Keratinocyte (primary cell): Measurements from ENCODE around the gene THUMPD1. TPM values are rescaled to one million over a fixed set of nuclear protein-coding genes. Genes with fewer than 3 reads are reported as not detected.

ENCODE experiments used
- DNase-seq: peaks from one replicate; pipeline ENCODE4 v3.0.0-alpha.2; 2011; ENCODE audit warnings: low read depth, missing footprints, low spot score
- FAIRE-seq: peaks from 2 replicates; lab custom pipeline; 2011; peaks lifted over from hg19 to GRCh38; lab: Jason Lieb, UNC
- H2AFZ ChIP-seq: 2 replicates; pipeline ENCODE4 v1.6.0; 2012; ENCODE audit warnings: low read length, control low read depth, inconsistent platforms; ENCODE audit not compliant: control insufficient read depth
- H3K27ac ChIP-seq: 2 replicates; pipeline ENCODE4 v1.5.1; 2011; ENCODE audit warnings: low read length; ENCODE audit not compliant: control insufficient read depth, insufficient read depth
- H3K27me3 ChIP-seq: 3 replicates; pipeline ENCODE4 v1.6.0; 2011; ENCODE audit warnings: low read length; ENCODE audit not compliant: control insufficient read depth, insufficient read depth; ENCODE audit errors: extremely low read depth
- H3K36me3 ChIP-seq, 2 experiments: 2 replicates in 1 of 2; 3 replicates in 1 of 2; pipeline ENCODE4 v1.5.1; 2011; ENCODE audit warnings: low read length in 2 of 2, mild to moderate bottlenecking in 1 of 2; ENCODE audit not compliant: control insufficient read depth in 2 of 2, insufficient read depth in 2 of 2; ENCODE audit errors: extremely low read depth in 1 of 2
- H3K4me1 ChIP-seq: 3 replicates; pipeline ENCODE4 v1.5.1; 2011; ENCODE audit warnings: low read length; ENCODE audit not compliant: control insufficient read depth, insufficient read depth; ENCODE audit errors: extremely low read depth
- H3K4me2 ChIP-seq: 3 replicates; pipeline ENCODE4 v1.6.0; 2011; ENCODE audit warnings: low read depth, low read length; ENCODE audit not compliant: control insufficient read depth, insufficient read depth; ENCODE audit errors: extremely low read depth
- H3K4me3 ChIP-seq, 3 experiments: fragments of 200-600 bp in 1 of 3; sonication (generic) in 1 of 3; 2 replicates in 2 of 3; 3 replicates in 1 of 3; pipeline ENCODE4 v1.5.1; 2011 to 2016; ENCODE audit warnings: low read length in 3 of 3, mild to moderate bottlenecking in 3 of 3, control low read depth in 2 of 3, inconsistent platforms in 1 of 3, low read depth in 1 of 3, mixed read lengths in 1 of 3, mixed run types in 1 of 3, moderate library complexity in 1 of 3; ENCODE audit not compliant: control insufficient read depth in 2 of 3, insufficient read depth in 2 of 3; ENCODE audit errors: extremely low read depth in 1 of 3
- H3K79me2 ChIP-seq: 2 replicates; pipeline ENCODE4 v1.6.0; 2012; ENCODE audit warnings: low read length; ENCODE audit not compliant: control insufficient read depth, insufficient read depth
- H3K9ac ChIP-seq: 3 replicates; pipeline ENCODE4 v1.6.0; 2011; ENCODE audit warnings: low read length; ENCODE audit not compliant: control insufficient read depth, insufficient read depth; ENCODE audit errors: extremely low read depth
- H3K9me1 ChIP-seq: 3 replicates; pipeline ENCODE4 v1.6.0; 2011; ENCODE audit warnings: low read length; ENCODE audit not compliant: control insufficient read depth, insufficient read depth; ENCODE audit errors: extremely low read depth
- H3K9me3 ChIP-seq: 2 replicates; pipeline ENCODE4 v1.5.1; 2012; ENCODE audit warnings: low read depth, low read length; ENCODE audit not compliant: control insufficient read depth
- H4K20me1 ChIP-seq: 3 replicates; pipeline ENCODE4 v1.6.0; 2011; ENCODE audit warnings: low read length; ENCODE audit not compliant: control insufficient read depth, insufficient read depth; ENCODE audit errors: extremely low read depth
- EZH2 ChIP-seq: IDR thresholded peaks from one replicate; pipeline ENCODE4 v1.6.1; 2012; ENCODE audit warnings: inconsistent platforms, mild to moderate bottlenecking, low read length, moderate library complexity
- dilution Hi-C: fragments of 300-500 bp; cut with MboI; formaldehyde crosslinking; loops from one replicate; pipeline ENCODE4 v1.7.0; 2020; ENCODE audit warnings: low sequenced_read_pairs; ENCODE audit not compliant: extremely low pct_ligation_motif_present
- polyA plus RNA-seq, 5 experiments: library from polyadenylated mRNA; depleted of rRNA in 3 of 5; stranded (reverse) in 3 of 5; stranded (forward) in 1 of 5; unstranded in 1 of 5; fragments of >200 nt; gene quantifications; 1 replicate in 1 of 5; 2 replicates in 3 of 5; 3 replicates in 1 of 5; pipeline versions ENCODE4 v1.2.1 to v1.2.3, GENCODE V29; 2011 to 2012; ENCODE audit warnings: missing spikeins in 2 of 5, low read depth in 1 of 5, low replicate concordance in 1 of 5
- TF ChIP-seq, protein P1 (sequence below), 3 experiments: IDR thresholded peaks in 1 of 3; conservative IDR thresholded peaks in 1 of 3; optimal IDR thresholded peaks in 1 of 3; 2 replicates in 2 of 3; 3 replicates in 1 of 3; pipeline versions ENCODE3 to v1.5.1; 2011; ENCODE audit warnings: low read length in 3 of 3, mild to moderate bottlenecking in 3 of 3, moderate library complexity in 2 of 3, control low read depth in 1 of 3, inconsistent platforms in 1 of 3; ENCODE audit not compliant: insufficient read depth in 2 of 3; ENCODE audit errors: extremely low read depth in 1 of 3

THUMPD1 gene
- polyA plus RNA-seq, 1 donor (not counting 4 experiments of a cell fraction or from before 2014, with no cell fraction given), result 25.9 TPM

DNA sequence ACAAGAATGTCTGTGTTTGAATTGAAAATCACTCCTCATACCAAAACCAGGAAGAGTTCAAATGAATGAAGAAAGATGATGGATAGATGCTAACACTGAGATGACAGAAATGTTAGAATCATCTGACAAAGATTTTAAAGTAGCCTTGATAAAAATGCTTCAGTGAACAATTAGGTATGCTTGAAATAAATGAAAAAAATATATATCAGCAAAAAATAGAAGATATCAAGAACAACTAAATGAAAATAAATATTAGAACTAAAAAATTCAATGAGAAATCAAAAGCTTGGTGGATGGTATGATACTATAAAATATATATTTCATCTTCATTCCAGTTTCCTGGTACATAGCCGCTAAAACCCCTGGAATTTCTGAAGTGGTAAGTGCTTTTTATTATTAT, 13.6 kb upstream of the THUMPD1 start:
- Histone ChIP-seq H3K9ac (no peak overlapping the region), H3K27me3 (peaks cover 5% of the 10 kb centered on the region), H3K4me1 (no peaks in the 10 kb centered on the region), H3K79me2 (no peaks in the 10 kb centered on the region), H3K4me3 (no peak overlapping the region), H3K27ac (no peak overlapping the region), H4K20me1 (no peaks in the 10 kb centered on the region), H3K9me1 (no peaks in the 10 kb centered on the region), H3K9me3 (no peaks in the 10 kb centered on the region), H3K4me2 (no peak overlapping the region), H3K36me3 (no peaks in the 10 kb centered on the region), H2AFZ (no peak overlapping the region)
- dilution Hi-C loops, result no loop called here
- DNase-seq, result no peak
- FAIRE-seq, result no peak
- TF ChIP-seq, protein P1, sequence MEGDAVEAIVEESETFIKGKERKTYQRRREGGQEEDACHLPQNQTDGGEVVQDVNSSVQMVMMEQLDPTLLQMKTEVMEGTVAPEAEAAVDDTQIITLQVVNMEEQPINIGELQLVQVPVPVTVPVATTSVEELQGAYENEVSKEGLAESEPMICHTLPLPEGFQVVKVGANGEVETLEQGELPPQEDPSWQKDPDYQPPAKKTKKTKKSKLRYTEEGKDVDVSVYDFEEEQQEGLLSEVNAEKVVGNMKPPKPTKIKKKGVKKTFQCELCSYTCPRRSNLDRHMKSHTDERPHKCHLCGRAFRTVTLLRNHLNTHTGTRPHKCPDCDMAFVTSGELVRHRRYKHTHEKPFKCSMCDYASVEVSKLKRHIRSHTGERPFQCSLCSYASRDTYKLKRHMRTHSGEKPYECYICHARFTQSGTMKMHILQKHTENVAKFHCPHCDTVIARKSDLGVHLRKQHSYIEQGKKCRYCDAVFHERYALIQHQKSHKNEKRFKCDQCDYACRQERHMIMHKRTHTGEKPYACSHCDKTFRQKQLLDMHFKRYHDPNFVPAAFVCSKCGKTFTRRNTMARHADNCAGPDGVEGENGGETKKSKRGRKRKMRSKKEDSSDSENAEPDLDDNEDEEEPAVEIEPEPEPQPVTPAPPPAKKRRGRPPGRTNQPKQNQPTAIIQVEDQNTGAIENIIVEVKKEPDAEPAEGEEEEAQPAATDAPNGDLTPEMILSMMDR (optimal IDR thresholded peaks at IDR 0.05 in 1 of 3, IDR thresholded peaks at IDR 0.05 in 1 of 3, conservative IDR thresholded peaks at IDR 0.05 in 1 of 3; ENCODE audit: extremely low read depth in 1 of 3, insufficient read depth in 2 of 3, low read length in 3 of 3), result no peak
- TF ChIP-seq EZH2, result no peak

DNA sequence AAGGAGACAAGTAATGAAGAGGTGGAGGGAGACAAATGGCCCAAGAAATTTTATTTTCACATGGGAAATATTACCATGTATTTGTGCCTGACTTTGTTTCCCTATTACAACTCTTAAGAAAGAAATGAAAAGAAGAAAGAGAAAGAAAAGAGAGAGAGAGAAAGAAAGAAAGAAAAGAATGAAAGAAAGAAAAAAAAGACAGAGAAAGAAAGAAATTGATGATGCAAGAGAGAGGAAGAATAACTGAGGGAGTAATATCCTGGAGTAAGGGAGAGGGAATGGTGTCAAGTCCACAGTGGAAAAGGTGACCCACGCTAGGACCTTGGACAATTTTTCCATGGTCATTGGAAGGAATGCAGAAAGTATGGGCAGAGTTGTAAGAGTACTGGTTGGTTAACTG, 12.1 kb upstream of the THUMPD1 start:
- H3K4me3 ChIP-seq, result no peak overlapping the region
- H3K27me3 ChIP-seq, result peaks cover 5% of the 10 kb centered on the region
- TF ChIP-seq, protein P1 (optimal IDR thresholded peaks at IDR 0.05 in 1 of 3, IDR thresholded peaks at IDR 0.05 in 1 of 3, conservative IDR thresholded peaks at IDR 0.05 in 1 of 3; ENCODE audit: extremely low read depth in 1 of 3, insufficient read depth in 2 of 3, low read length in 3 of 3), result no peak
- TF ChIP-seq EZH2, result no peak
- H3K4me1 ChIP-seq, result no peaks in the 10 kb centered on the region
- H3K27ac ChIP-seq, result no peak overlapping the region
- no peak for DNase-seq
- dilution Hi-C loops, result no loop called here
- no peaks in the 10 kb centered on the region for H3K9me1 ChIP-seq
- no peak overlapping the region for H3K9ac ChIP-seq
- no peaks in the 10 kb centered on the region for H4K20me1 ChIP-seq
- no peak for FAIRE-seq
- H3K79me2 ChIP-seq, result no peaks in the 10 kb centered on the region
- H3K4me2 ChIP-seq, result no peak overlapping the region
- H2AFZ ChIP-seq, result no peak overlapping the region
- H3K36me3 ChIP-seq, result no peaks in the 10 kb centered on the region
- H3K9me3 ChIP-seq, result no peaks in the 10 kb centered on the region
